DND-41 (cell line): ENCODE results near the gene OPCML.

ENCODE experiments used
- ATAC-seq: fragments of 200-7000 bp; cut with Tn5 transposase; 3 replicates; pipeline ENCODE4 v1.9.1; 2021; ENCODE audit warnings: low read depth; ENCODE audit not compliant: insufficient read depth
- DNase-seq: peaks from one replicate; pipeline ENCODE4 v3.0.0-alpha.2; 2020
- H2AFZ ChIP-seq: 2 replicates; pipeline ENCODE4 v1.6.0; 2012; ENCODE audit warnings: low read depth, low read length
- H3K27ac ChIP-seq: 2 replicates; pipeline ENCODE4 v1.5.1; 2012; ENCODE audit warnings: low read length, inconsistent platforms
- H3K27me3 ChIP-seq: fragments of 200-600 bp; sonication (generic); 2 replicates; pipeline ENCODE4 v1.6.0; 2012; ENCODE audit warnings: low read length, mild to moderate bottlenecking, inconsistent platforms; ENCODE audit not compliant: insufficient read depth, poor library complexity
- H3K36me3 ChIP-seq: 2 replicates; pipeline ENCODE4 v1.5.1; 2012; ENCODE audit warnings: low read length, inconsistent platforms; ENCODE audit not compliant: insufficient read depth
- H3K4me1 ChIP-seq: 2 replicates; pipeline ENCODE4 v1.5.1; 2012; ENCODE audit warnings: mild to moderate bottlenecking, low read length; ENCODE audit not compliant: insufficient read depth
- H3K4me2 ChIP-seq: 2 replicates; pipeline ENCODE4 v1.6.0; 2012; ENCODE audit warnings: mild to moderate bottlenecking, moderate library complexity, low read length, inconsistent platforms; ENCODE audit not compliant: insufficient read depth
- H3K4me3 ChIP-seq, 2 experiments: fragments of 200-600 bp in 1 of 2; shearing (Covaris generic) in 1 of 2; 2 replicates each; pipeline ENCODE4 v1.5.1; 2012 to 2016; ENCODE audit warnings: inconsistent platforms in 2 of 2, low read length in 2 of 2, mild to moderate bottlenecking in 2 of 2, low read depth in 1 of 2, moderate library complexity in 1 of 2
- H3K79me2 ChIP-seq: 2 replicates; pipeline ENCODE4 v1.6.0; 2012; ENCODE audit warnings: low read length, inconsistent platforms; ENCODE audit not compliant: insufficient read depth
- H3K9ac ChIP-seq: 2 replicates; pipeline ENCODE4 v1.6.0; 2012; ENCODE audit warnings: low read depth, mild to moderate bottlenecking, inconsistent platforms, low read length, moderate library complexity
- H3K9me3 ChIP-seq: 2 replicates; pipeline ENCODE4 v1.5.1; 2012; ENCODE audit warnings: low read length, moderate library complexity, mild to moderate bottlenecking, inconsistent platforms; ENCODE audit not compliant: insufficient read depth, severe bottlenecking
- H4K20me1 ChIP-seq: 2 replicates; pipeline ENCODE4 v1.6.0; 2012; ENCODE audit warnings: low read length; ENCODE audit not compliant: insufficient read depth
- EZH2 ChIP-seq: IDR thresholded peaks from 3 replicates; pipeline ENCODE4 v1.6.1; 2012; ENCODE audit warnings: borderline replicate concordance, low read depth, mild to moderate bottlenecking, moderate library complexity, low read length, inconsistent platforms; ENCODE audit not compliant: severe bottlenecking
- TF ChIP-seq, protein P1 (sequence below): IDR thresholded peaks from 2 replicates; pipeline ENCODE4 v1.5.1; 2012; ENCODE audit warnings: borderline replicate concordance, low read length, moderate library complexity, mild to moderate bottlenecking; ENCODE audit not compliant: poor library complexity, severe bottlenecking; ENCODE audit errors: extremely low read depth

OPCML gene

DNA sequence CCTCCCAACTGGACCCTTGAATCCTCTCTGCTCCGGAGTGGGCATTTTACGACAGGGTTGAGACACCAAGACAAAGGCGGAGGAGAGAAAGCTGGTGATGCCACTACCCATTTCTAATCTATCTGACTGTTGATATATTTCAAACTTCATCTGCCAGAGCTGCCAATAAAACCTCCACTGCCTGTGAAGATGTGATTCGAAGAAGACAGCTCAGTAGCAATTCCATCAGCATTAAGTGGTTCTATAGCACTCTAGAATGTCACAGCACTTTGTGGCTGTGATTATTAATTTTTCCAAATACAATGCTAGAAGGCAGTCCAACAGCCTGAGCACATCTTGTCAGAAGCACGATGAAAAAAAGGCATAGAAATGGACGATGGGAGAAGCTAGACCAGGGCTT is 282.8 kb downstream of the OPCML start:
- H3K4me1 ChIP-seq: no peaks in the 10 kb centered on the region
- H3K9ac ChIP-seq: no peak overlapping the region
- ATAC-seq (no peak), DNase-seq (no peak)
- H3K36me3 ChIP-seq: no peaks in the 10 kb centered on the region
- H3K4me2 ChIP-seq: no peak overlapping the region
- peaks cover 8% of the 10 kb centered on the region for H3K27me3 ChIP-seq
- no peak overlapping the region for H2AFZ ChIP-seq
- no peak overlapping the region for H3K4me3 ChIP-seq
- no peaks in the 10 kb centered on the region for H4K20me1 ChIP-seq
- H3K9me3 ChIP-seq: no peaks in the 10 kb centered on the region
- TF ChIP-seq EZH2: no peak
- TF ChIP-seq, protein P1, sequence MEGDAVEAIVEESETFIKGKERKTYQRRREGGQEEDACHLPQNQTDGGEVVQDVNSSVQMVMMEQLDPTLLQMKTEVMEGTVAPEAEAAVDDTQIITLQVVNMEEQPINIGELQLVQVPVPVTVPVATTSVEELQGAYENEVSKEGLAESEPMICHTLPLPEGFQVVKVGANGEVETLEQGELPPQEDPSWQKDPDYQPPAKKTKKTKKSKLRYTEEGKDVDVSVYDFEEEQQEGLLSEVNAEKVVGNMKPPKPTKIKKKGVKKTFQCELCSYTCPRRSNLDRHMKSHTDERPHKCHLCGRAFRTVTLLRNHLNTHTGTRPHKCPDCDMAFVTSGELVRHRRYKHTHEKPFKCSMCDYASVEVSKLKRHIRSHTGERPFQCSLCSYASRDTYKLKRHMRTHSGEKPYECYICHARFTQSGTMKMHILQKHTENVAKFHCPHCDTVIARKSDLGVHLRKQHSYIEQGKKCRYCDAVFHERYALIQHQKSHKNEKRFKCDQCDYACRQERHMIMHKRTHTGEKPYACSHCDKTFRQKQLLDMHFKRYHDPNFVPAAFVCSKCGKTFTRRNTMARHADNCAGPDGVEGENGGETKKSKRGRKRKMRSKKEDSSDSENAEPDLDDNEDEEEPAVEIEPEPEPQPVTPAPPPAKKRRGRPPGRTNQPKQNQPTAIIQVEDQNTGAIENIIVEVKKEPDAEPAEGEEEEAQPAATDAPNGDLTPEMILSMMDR: no peak
- H3K27ac ChIP-seq: no peak overlapping the region
- H3K79me2 ChIP-seq: no peaks in the 10 kb centered on the region

DNA sequence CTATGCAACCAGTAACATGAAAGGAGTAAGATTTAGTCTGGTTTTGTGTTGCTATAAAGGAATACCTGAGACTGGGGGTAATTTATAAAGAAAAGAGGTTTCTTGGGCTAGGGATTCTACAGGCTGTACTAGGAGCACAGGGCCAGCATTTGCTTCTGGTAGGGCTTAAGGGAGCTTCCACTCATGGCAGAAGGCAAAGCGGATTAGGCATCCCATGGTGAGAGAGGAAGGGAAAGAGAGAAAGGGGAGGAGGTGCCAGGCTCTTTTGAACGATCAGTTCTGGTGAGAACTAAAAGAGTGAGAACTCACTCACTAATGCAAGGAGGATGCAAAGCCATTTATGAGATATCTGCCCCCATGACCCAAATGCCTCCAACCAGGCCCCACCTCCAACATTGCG is 283.2 kb downstream of the OPCML start:
- Histone ChIP-seq H3K4me3 (no peak overlapping the region), H4K20me1 (no peaks in the 10 kb centered on the region), H3K79me2 (no peaks in the 10 kb centered on the region), H3K9me3 (no peaks in the 10 kb centered on the region), H3K4me2 (no peak overlapping the region), H3K27me3 (peaks cover 3% of the 10 kb centered on the region), H3K9ac (no peak overlapping the region), H2AFZ (no peak overlapping the region), H3K36me3 (no peaks in the 10 kb centered on the region), H3K4me1 (no peaks in the 10 kb centered on the region), H3K27ac (no peak overlapping the region)
- DNase-seq (no peak), ATAC-seq (no peak)
- TF ChIP-seq, protein P1: no peak
- no peak for TF ChIP-seq EZH2

DNA sequence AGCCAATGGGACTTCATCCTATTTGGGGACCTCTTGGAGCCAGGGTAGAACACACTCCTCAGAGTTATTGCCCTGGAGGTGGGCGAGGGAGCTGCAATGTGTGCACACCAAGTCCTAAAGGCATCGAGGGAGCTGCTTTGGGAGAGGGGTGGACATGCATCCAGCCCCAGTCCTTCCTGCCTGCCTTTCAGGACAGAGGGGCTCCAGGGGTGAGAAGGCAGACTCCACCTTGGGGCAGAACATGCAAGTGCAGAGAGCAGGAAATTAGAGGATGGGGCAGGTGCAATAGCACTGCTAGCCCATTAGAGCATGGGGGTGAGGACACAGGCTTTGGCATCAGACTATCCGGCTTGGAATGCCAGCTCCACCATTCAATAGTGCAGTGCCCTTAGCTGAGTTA is 288.5 kb downstream of the OPCML start:
- TF ChIP-seq, protein P1: no peak
- TF ChIP-seq EZH2: no peak
- no peak for DNase-seq
- peaks cover 12% of the 10 kb centered on the region for H3K27me3 ChIP-seq
- no peak overlapping the region for H3K9ac ChIP-seq
- no peak overlapping the region for H3K27ac ChIP-seq
- no peaks in the 10 kb centered on the region for H3K36me3 ChIP-seq
- no peaks in the 10 kb centered on the region for H3K4me1 ChIP-seq
- H3K4me3 ChIP-seq: no peak overlapping the region
- no peak for ATAC-seq
- no peaks in the 10 kb centered on the region for H3K9me3 ChIP-seq
- H4K20me1 ChIP-seq: no peaks in the 10 kb centered on the region
- no peak overlapping the region for H2AFZ ChIP-seq
- H3K4me2 ChIP-seq: no peak overlapping the region
- H3K79me2 ChIP-seq: no peaks in the 10 kb centered on the region

DNA sequence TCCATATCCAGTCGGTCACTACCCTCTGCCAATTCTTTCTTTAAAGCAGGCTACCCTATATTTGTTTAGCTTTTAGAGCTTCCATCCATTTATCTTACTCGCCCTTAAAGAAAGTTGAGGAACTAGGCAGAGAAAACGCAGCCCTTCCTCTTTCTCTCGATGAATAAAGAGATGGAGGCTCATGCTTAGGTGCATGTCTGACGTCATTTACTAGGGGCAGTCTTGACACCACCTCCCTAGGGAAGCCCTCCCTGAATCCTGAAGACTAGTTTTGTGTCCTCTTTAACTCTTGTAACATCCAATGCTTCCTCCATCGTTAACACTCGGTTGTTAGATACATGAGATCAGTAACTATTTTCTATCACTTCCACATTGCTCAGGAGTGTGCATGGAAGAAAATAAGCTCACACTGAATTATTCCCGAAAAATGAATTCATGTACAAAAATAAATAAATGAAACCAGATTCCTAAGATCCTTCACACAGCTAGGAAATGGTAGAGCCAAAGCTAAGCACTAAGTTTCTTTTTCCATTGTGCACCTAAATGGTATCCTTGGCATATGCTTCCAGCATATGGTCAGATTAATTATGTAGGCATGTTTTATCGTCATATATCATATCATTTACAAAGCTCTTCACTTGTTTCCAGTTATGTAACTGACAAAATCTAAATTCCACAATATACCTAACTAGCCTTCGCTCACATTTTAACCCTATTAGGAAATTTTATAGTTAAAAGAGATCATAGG is 291.2 kb downstream of the OPCML start:
- ATAC-seq (no peak), DNase-seq (no peak)
- H3K79me2 ChIP-seq: no peaks in the 10 kb centered on the region
- no peak overlapping the region for H3K9ac ChIP-seq
- no peak overlapping the region for H2AFZ ChIP-seq
- no peaks in the 10 kb centered on the region for H3K4me1 ChIP-seq
- H3K36me3 ChIP-seq: no peaks in the 10 kb centered on the region
- H3K4me2 ChIP-seq: no peak overlapping the region
- no peak overlapping the region for H3K27ac ChIP-seq
- no peak overlapping the region for H3K4me3 ChIP-seq
- peaks cover 16% of the 10 kb centered on the region for H3K27me3 ChIP-seq
- H4K20me1 ChIP-seq: no peaks in the 10 kb centered on the region
- no peaks in the 10 kb centered on the region for H3K9me3 ChIP-seq
- TF ChIP-seq EZH2: no peak
- TF ChIP-seq, protein P1: no peak
